ENCODE results near the gene SLC30A5. TPM values are rescaled to one million over a fixed set of nuclear protein-coding genes. Genes with fewer than 3 reads are reported as not detected.

SLC30A5 gene
- total RNA-seq, 1 experiment from 2014 or later, result 50.0 TPM

DNA sequence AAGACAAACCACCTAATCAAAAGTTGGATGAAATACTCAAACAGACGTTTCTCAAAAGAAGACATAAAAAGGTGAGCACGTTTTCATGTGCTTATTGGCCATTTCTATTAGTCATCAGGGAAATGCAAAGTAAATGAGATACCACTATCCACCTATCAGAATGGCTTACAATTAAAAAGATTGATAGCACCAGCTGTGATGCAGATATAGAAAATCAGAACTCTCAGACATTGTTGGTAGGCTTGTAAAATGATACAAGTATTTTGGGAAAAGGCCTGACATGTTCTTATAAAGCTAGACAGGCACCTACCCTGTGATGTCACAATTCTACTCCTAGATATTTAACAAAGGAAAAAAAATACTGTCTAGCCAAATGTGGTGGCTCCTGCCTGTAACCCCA lies 44.0 kb upstream of the SLC30A5 start:
- H3K9me3 ChIP-seq (ENCODE audit: control insufficient read depth in 1 of 2, insufficient read depth in 1 of 2, low read depth in 1 of 2, low read length in 2 of 2), result no peaks in the 10 kb centered on the region
- H3K36me3 ChIP-seq (ENCODE audit: control insufficient read depth in 1 of 2, insufficient read depth in 2 of 2, low read length in 2 of 2), result no peaks in the 10 kb centered on the region
- 0 out of 4 replicates have a peak, but pooled peaks cover 0 to 3% of the 10 kb centered on the region in 2 experiments for H3K4me1 ChIP-seq (ENCODE audit: control insufficient read depth in 1 of 2, insufficient read depth in 2 of 2, low read length in 2 of 2)
- H3K27ac ChIP-seq (ENCODE audit: low read depth, low read length), result no peak overlapping the region
- no peak overlapping the region for H2AFZ ChIP-seq (ENCODE audit: low read depth, low read length, poor library complexity, severe bottlenecking)
- no peak overlapping the region for H3K4me2 ChIP-seq (ENCODE audit: low read length)
- BruUV-seq (replicated peaks), result no TSS peak
- ChIA-PET POLR2A (no interaction called here), RAD21 (ENCODE audit: low non-redundant PET in 1 of 2, low total read pairs in 2 of 2, uncharacterized antibody in 2 of 2, unreplicated experiment in 2 of 2) (no interaction called here), CTCF (interaction anchor here (0.9 kb wide), 1 partner anchor 44 kb away, joined by 3 read pairs; the partner anchor contains the start of gene SLC30A5)
- no peak overlapping the region for H3K9ac ChIP-seq (ENCODE audit: low read length)
- DNase-seq (ENCODE audit: low read depth, low spot score) (no peak), ATAC-seq (no peak)
- no peaks in the 10 kb centered on the region for H3K79me2 ChIP-seq (ENCODE audit: insufficient read depth, low read length)
- intact Hi-C loops (cut with micrococcal nuclease), result loop anchor here (1.0 to 10.0 kb wide), 3 partner anchors 25 to 345 kb away; partner anchors contain the start of gene CCDC125
- H3K9me2 ChIP-seq (ENCODE audit: insufficient read depth), result no peaks in the 10 kb centered on the region
- no peaks in the 10 kb centered on the region for H4K20me1 ChIP-seq (ENCODE audit: insufficient read depth)
- H3K27me3 ChIP-seq (ENCODE audit: insufficient read depth, low read length), result no peaks in the 10 kb centered on the region
- H3K4me3 ChIP-seq (replicated peaks in 1 of 2; ENCODE audit: low read depth in 1 of 2, low read length in 2 of 2), result no peak overlapping the region
- no peak for TF ChIP-seq SP1 (IDR thresholded peaks at IDR 0.05; ENCODE audit: low read depth)
- TF ChIP-seq REST (IDR thresholded peaks at IDR 0.05; ENCODE audit: low read depth), result no peak
- no peak for TF ChIP-seq CBX3 (IDR thresholded peaks at IDR 0.05; ENCODE audit: low read depth)

GRCh38 chr5:69050214-69050613 lies 43.6 kb upstream of the SLC30A5 start:
- Histone ChIP-seq H3K4me2 (ENCODE audit: low read length) (no peak overlapping the region), H3K9me3 (ENCODE audit: control insufficient read depth in 1 of 2, insufficient read depth in 1 of 2, low read depth in 1 of 2, low read length in 2 of 2) (no peaks in the 10 kb centered on the region), H3K9ac (ENCODE audit: low read length) (no peak overlapping the region), H3K27ac (ENCODE audit: low read depth, low read length) (no peak overlapping the region), H2AFZ (ENCODE audit: low read depth, low read length, poor library complexity, severe bottlenecking) (no peak overlapping the region), H3K4me1 (ENCODE audit: control insufficient read depth in 1 of 2, insufficient read depth in 2 of 2, low read length in 2 of 2) (0 out of 4 replicates have a peak, but pooled peaks cover 0 to 3% of the 10 kb centered on the region in 2 experiments), H3K36me3 (ENCODE audit: control insufficient read depth in 1 of 2, insufficient read depth in 2 of 2, low read length in 2 of 2) (no peaks in the 10 kb centered on the region), H3K9me2 (ENCODE audit: insufficient read depth) (no peaks in the 10 kb centered on the region), H3K4me3 (replicated peaks in 1 of 2; ENCODE audit: low read depth in 1 of 2, low read length in 2 of 2) (no peak overlapping the region), H3K27me3 (ENCODE audit: insufficient read depth, low read length) (no peaks in the 10 kb centered on the region), H3K79me2 (ENCODE audit: insufficient read depth, low read length) (no peaks in the 10 kb centered on the region), H4K20me1 (ENCODE audit: insufficient read depth) (no peaks in the 10 kb centered on the region)
- ChIA-PET CTCF (interaction anchor here (0.9 kb wide), 1 partner anchor 43 kb away, joined by 3 read pairs; the partner anchor contains the start of gene SLC30A5), RAD21 (ENCODE audit: low non-redundant PET in 1 of 2, low total read pairs in 2 of 2, uncharacterized antibody in 2 of 2, unreplicated experiment in 2 of 2) (no interaction called here), POLR2A (no interaction called here)
- TF ChIP-seq ZFX (IDR thresholded peaks at IDR 0.05), result no peak
- no peak for TF ChIP-seq CBX3 (IDR thresholded peaks at IDR 0.05; ENCODE audit: low read depth)
- no peak for TF ChIP-seq EGR1 (IDR thresholded peaks at IDR 0.05; ENCODE audit: low read depth)
- no peak for TF ChIP-seq JUND (IDR thresholded peaks at IDR 0.05)
- TF ChIP-seq, protein P1, sequence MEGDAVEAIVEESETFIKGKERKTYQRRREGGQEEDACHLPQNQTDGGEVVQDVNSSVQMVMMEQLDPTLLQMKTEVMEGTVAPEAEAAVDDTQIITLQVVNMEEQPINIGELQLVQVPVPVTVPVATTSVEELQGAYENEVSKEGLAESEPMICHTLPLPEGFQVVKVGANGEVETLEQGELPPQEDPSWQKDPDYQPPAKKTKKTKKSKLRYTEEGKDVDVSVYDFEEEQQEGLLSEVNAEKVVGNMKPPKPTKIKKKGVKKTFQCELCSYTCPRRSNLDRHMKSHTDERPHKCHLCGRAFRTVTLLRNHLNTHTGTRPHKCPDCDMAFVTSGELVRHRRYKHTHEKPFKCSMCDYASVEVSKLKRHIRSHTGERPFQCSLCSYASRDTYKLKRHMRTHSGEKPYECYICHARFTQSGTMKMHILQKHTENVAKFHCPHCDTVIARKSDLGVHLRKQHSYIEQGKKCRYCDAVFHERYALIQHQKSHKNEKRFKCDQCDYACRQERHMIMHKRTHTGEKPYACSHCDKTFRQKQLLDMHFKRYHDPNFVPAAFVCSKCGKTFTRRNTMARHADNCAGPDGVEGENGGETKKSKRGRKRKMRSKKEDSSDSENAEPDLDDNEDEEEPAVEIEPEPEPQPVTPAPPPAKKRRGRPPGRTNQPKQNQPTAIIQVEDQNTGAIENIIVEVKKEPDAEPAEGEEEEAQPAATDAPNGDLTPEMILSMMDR (IDR thresholded peaks at IDR 0.05 in 2 of 3, conservative IDR thresholded peaks at IDR 0.05 in 1 of 3; ENCODE audit: borderline replicate concordance in 1 of 3, insufficient read depth in 1 of 3, low read depth in 2 of 3, low read length in 2 of 3), result no peak
- TF ChIP-seq POLR2A (IDR thresholded peaks at IDR 0.05; ENCODE audit: borderline replicate concordance, extremely low read depth, insufficient read depth, insufficient read length), result no peak
- no peak for TF ChIP-seq EZH2 (IDR thresholded peaks at IDR 0.05)
- TF ChIP-seq, protein P2, sequence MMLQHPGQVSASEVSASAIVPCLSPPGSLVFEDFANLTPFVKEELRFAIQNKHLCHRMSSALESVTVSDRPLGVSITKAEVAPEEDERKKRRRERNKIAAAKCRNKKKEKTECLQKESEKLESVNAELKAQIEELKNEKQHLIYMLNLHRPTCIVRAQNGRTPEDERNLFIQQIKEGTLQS (IDR thresholded peaks at IDR 0.05), result no peak
- no peak for TF ChIP-seq SIN3A (IDR thresholded peaks at IDR 0.05; ENCODE audit: low read depth)
- TF ChIP-seq MAX (IDR thresholded peaks at IDR 0.05), result no peak
- no peak for TF ChIP-seq FOSL1 (IDR thresholded peaks at IDR 0.05; ENCODE audit: low read depth)
- TF ChIP-seq ELF1 (IDR thresholded peaks at IDR 0.05; ENCODE audit: borderline replicate concordance, low read depth), result no peak
- TF ChIP-seq SRF (IDR thresholded peaks at IDR 0.05; ENCODE audit: low read depth), result no peak
- TF ChIP-seq CEBPB (IDR thresholded peaks at IDR 0.05; ENCODE audit: low read depth), result no peak
- no TSS peak for BruUV-seq (replicated peaks)
- intact Hi-C loops (cut with micrococcal nuclease), result no loop called here
- no peak for ATAC-seq
- DNase-seq (ENCODE audit: low read depth, low spot score), result no peak
